IPS DF 4.7 (cell line): ENCODE measurements around the gene SUPT3H.
"Not testable (repeated sequence)": the region's sequence is repeated elsewhere in the genome, so short reads cannot be mapped to it uniquely, and the experiment has no call there.

Source experiments
- DNase-seq: peaks from one replicate; pipeline ENCODE4 v3.0.0-alpha.2; 2013; ENCODE audit warnings: low spot score; ENCODE audit errors: extremely low read depth

SUPT3H gene

GRCh38 chr6:45073771-45074170 lies 304.0 kb downstream of the SUPT3H start:
- DNase-seq: no peak

GRCh38 chr6:45072673-45073072 lies 305.1 kb downstream of the SUPT3H start:
- no peak for DNase-seq

GRCh38 chr6:45072016-45072415 lies 305.7 kb downstream of the SUPT3H start:
- DNase-seq: no peak

- DNase-seq: no peak
Measured at GRCh38 chr6:45069091-45069490, 308.6 kb downstream of the SUPT3H start.

GRCh38 chr6:45067446-45067845 lies 310.3 kb downstream of the SUPT3H start:
- DNase-seq: not testable (repeated sequence)

- DNase-seq: not testable (repeated sequence)
Measured at GRCh38 chr6:45062659-45063058, 315.1 kb downstream of the SUPT3H start.

- no peak for DNase-seq
Measured at GRCh38 chr6:45057711-45058110, 320.0 kb downstream of the SUPT3H start.

- DNase-seq: no peak
Measured at GRCh38 chr6:45054610-45055009, 323.1 kb downstream of the SUPT3H start.

GRCh38 chr6:45052325-45052724 lies 325.4 kb downstream of the SUPT3H start:
- no peak for DNase-seq

GRCh38 chr6:45049188-45049843 lies 328.4 kb downstream of the SUPT3H start:
- no peak for DNase-seq

GRCh38 chr6:45047573-45047972 lies 330.2 kb downstream of the SUPT3H start:
- no peak for DNase-seq

- no peak for DNase-seq
Measured at GRCh38 chr6:45045253-45045601, 332.5 kb downstream of the SUPT3H start.

GRCh38 chr6:45044510-45045252 lies 333.1 kb downstream of the SUPT3H start:
- no peak for DNase-seq

- no peak for DNase-seq
Measured at GRCh38 chr6:45044086-45044485, 333.6 kb downstream of the SUPT3H start.

- DNase-seq: not testable (repeated sequence)
Measured at GRCh38 chr6:45042673-45043072, 335.1 kb downstream of the SUPT3H start.

- no peak for DNase-seq
Measured at GRCh38 chr6:45038226-45038625, 339.5 kb downstream of the SUPT3H start.

- DNase-seq: no peak
Measured at GRCh38 chr6:45036103-45036502, 341.6 kb downstream of the SUPT3H start.

GRCh38 chr6:45032426-45032825 lies 345.3 kb downstream of the SUPT3H start:
- DNase-seq: no peak

GRCh38 chr6:45031601-45032000 lies 346.1 kb downstream of the SUPT3H start:
- no peak for DNase-seq

- no peak for DNase-seq
Measured at GRCh38 chr6:45027126-45027525, 350.6 kb downstream of the SUPT3H start.

GRCh38 chr6:45026003-45026516 lies 351.7 kb downstream of the SUPT3H start:
- no peak for DNase-seq

GRCh38 chr6:45024610-45025009 lies 353.1 kb downstream of the SUPT3H start:
- no peak for DNase-seq

GRCh38 chr6:45021676-45022075 lies 356.1 kb downstream of the SUPT3H start:
- DNase-seq: no peak
